ENCODE measurements around the gene HCRTR1.

- TF ChIP-seq CTCF (IDR thresholded peaks at IDR 0.05) (no peak), EZH2 (IDR thresholded peaks at IDR 0.05; ENCODE audit: borderline replicate concordance, insufficient read depth, low read depth, low read length, poor library complexity, severe bottlenecking) (no peak)
Observed at GRCh38 chr1:31621498-31621820, 4.0 kb downstream of the HCRTR1 start.

All from B cell (primary cell).